B cell (primary cell): ENCODE results near the gene SERPINE1. TPM values are rescaled to one million over a fixed set of nuclear protein-coding genes. Genes with fewer than 3 reads are reported as not detected.
"Not testable (repeated sequence)": the region's sequence is repeated elsewhere in the genome, so short reads cannot be mapped to it uniquely, and the experiment has no call there.

Experiments used
- ATAC-seq: fragments of 200-7000 bp; cut with Tn5 transposase; one replicate; pipeline ENCODE4 v1.10.0; 2021; ENCODE audit warnings: low read depth, mild to moderate bottlenecking, moderate number of reproducible peaks, moderate library complexity
- CTCF ChIA-PET: fragments of 350-600 bp; sonication (Branson Sonifier 250); formaldehyde crosslinking; loops from one replicate; lab custom pipeline; 2021; ENCODE audit warnings: antibody characterized with exemption, inconsistent platforms; lab: Charles Lee
- POLR2A ChIA-PET: fragments of 350-600 bp; sonication (Branson Sonifier 250); formaldehyde crosslinking; loops from one replicate; lab custom pipeline; 2021; ENCODE audit warnings: antibody characterized with exemption; lab: Charles Lee
- DNase-seq: peaks from one replicate; pipeline ENCODE4 v3.0.0; 2013
- H2AFZ ChIP-seq: 2 replicates; pipeline ENCODE4 v1.6.1; 2012; ENCODE audit warnings: mild to moderate bottlenecking, low read depth, low read length; ENCODE audit not compliant: insufficient read depth, poor library complexity, severe bottlenecking
- H3K27ac ChIP-seq, 2 donors: 1 replicate in 1 of 2; 2 replicates in 1 of 2; pipeline ENCODE4 v1.5.1; 2012 to 2013; ENCODE audit warnings: low read length in 2 of 2, mild to moderate bottlenecking in 2 of 2, moderate library complexity in 1 of 2
- H3K27me3 ChIP-seq, 4 experiments: fragments of 200-600 bp in 1 of 4; sonication (generic) in 1 of 4; replicated peaks in 1 of 4; 1 replicate in 2 of 4; 2 replicates in 2 of 4; pipeline versions ENCODE4 v1.6.1 to v1.7.0; 2013 to 2016; ENCODE audit warnings: low read length in 3 of 4, mild to moderate bottlenecking in 2 of 4, mixed read lengths in 1 of 4, moderate library complexity in 1 of 4; ENCODE audit not compliant: insufficient read depth in 4 of 4, control insufficient read depth in 3 of 4; ENCODE audit errors: control extremely low read depth in 1 of 4
- H3K36me3 ChIP-seq, 2 experiments: replicated peaks in 1 of 2; 1 replicate in 1 of 2; 2 replicates in 1 of 2; pipeline versions ENCODE4 v1.6.1 to v1.7.1; 2013; ENCODE audit warnings: low read length in 1 of 2; ENCODE audit not compliant: insufficient read depth in 2 of 2, control insufficient read depth in 1 of 2; ENCODE audit errors: control extremely low read depth in 1 of 2, extremely low read depth in 1 of 2
- H3K4me1 ChIP-seq, 2 donors: fragments of 200-600 bp in 1 of 2; sonication (generic) in 1 of 2; 1 replicate in 1 of 2; 2 replicates in 1 of 2; pipeline versions ENCODE4 v1.5.1 to v1.6.1; 2013 to 2017; ENCODE audit warnings: low read length in 2 of 2; ENCODE audit not compliant: control insufficient read depth in 2 of 2, insufficient read depth in 2 of 2
- H3K4me2 ChIP-seq: replicated peaks from 2 replicates; pipeline ENCODE3; 2012; ENCODE audit warnings: mild to moderate bottlenecking, low read depth, low read length; ENCODE audit not compliant: poor library complexity, severe bottlenecking
- H3K4me3 ChIP-seq, 5 experiments: fragments of 200-600 bp in 1 of 5; sonication (generic) in 1 of 5; 1 replicate in 3 of 5; 2 replicates in 2 of 5; pipeline versions ENCODE4 v1.5.1 to v1.7.0; 2011 to 2016; ENCODE audit warnings: low read length in 4 of 5, mild to moderate bottlenecking in 4 of 5, low read depth in 2 of 5, control low read depth in 1 of 5, moderate library complexity in 1 of 5; ENCODE audit not compliant: insufficient read depth in 1 of 5; ENCODE audit errors: control extremely low read depth in 1 of 5, extremely low read depth in 1 of 5
- H3K79me2 ChIP-seq: fragments of 200-600 bp; sonication (generic); one replicate; pipeline ENCODE4 v1.6.0; 2016; ENCODE audit warnings: low read length; ENCODE audit not compliant: control insufficient read depth, insufficient read depth
- H3K9ac ChIP-seq: fragments of 200-600 bp; sonication (generic); 2 replicates; pipeline ENCODE4 v1.6.1; 2017; ENCODE audit warnings: mild to moderate bottlenecking, low read length, moderate library complexity
- H3K9me3 ChIP-seq, 3 donors: one replicate each; pipeline versions ENCODE4 v1.6.1 to v1.7.1; 2013; ENCODE audit warnings: low read length in 2 of 3; ENCODE audit not compliant: control insufficient read depth in 2 of 3, insufficient read depth in 1 of 3; ENCODE audit errors: control extremely low read depth in 1 of 3
- H4K20me1 ChIP-seq: 2 replicates; pipeline ENCODE4 v1.6.0; 2012; ENCODE audit warnings: mild to moderate bottlenecking, low read length; ENCODE audit not compliant: insufficient read depth, control insufficient read depth, poor library complexity, severe bottlenecking
- H3K27ac Mint-ChIP-seq: one replicate; pipeline ENCODE4 v1.8.0; 2021; ENCODE audit warnings: mixed read lengths
- H3K27me3 Mint-ChIP-seq: one replicate; pipeline ENCODE4 v1.8.0; 2021; ENCODE audit warnings: mixed read lengths
- H3K4me1 Mint-ChIP-seq: one replicate; pipeline ENCODE4 v1.8.0; 2021; ENCODE audit warnings: mixed read lengths
- H3K4me3 Mint-ChIP-seq: one replicate; pipeline ENCODE4 v1.8.0; 2021; ENCODE audit warnings: mixed read lengths
- H3K9me3 Mint-ChIP-seq: one replicate; pipeline ENCODE4 v1.8.0; 2022; ENCODE audit warnings: mixed read lengths; ENCODE audit not compliant: insufficient read depth
- CTCF ChIP-seq: fragments of 200-600 bp; IDR thresholded peaks from one replicate; pipeline ENCODE4 v1.8.0; 2022; ENCODE audit warnings: antibody characterized with exemption, mild to moderate bottlenecking
- EZH2 ChIP-seq: IDR thresholded peaks from 2 replicates; pipeline ENCODE4 v1.6.1; 2012; ENCODE audit warnings: borderline replicate concordance, low read depth, mild to moderate bottlenecking, moderate library complexity, low read length; ENCODE audit not compliant: insufficient read depth, poor library complexity, severe bottlenecking
- WGBS: methylation state at CpG from one replicate; pipeline ENCODE4 v1.1.5; 2013; ENCODE audit warnings: missing lambda C conversion rate; ENCODE audit not compliant: insufficient coverage; 5-methylcytosine and 5-hydroxymethylcytosine counted together
- intact Hi-C: fragments of 100-400 bp; cut with micrococcal nuclease; formaldehyde crosslinking; loops from one replicate; pipeline ENCODE4 v1.10.0; 2022
- polyA plus RNA-seq: library from polyadenylated mRNA; depleted of rRNA; stranded (reverse); fragments of >200 nt; gene quantifications from 2 replicates; pipeline ENCODE4 v1.2.3, GENCODE V29; 2012
- total RNA-seq, 2 donors: library from RNA; stranded (reverse); fragments of 120-200 nt in 1 of 2; gene quantifications; 1 replicate in 1 of 2; 2 replicates in 1 of 2; pipeline versions ENCODE4 v1.2.3 to v1.2.4, GENCODE V29; 2013 to 2022

Gene SERPINE1
- total and polyA plus RNA-seq, 2 donors (not counting 1 experiment from before 2014, with no cell fraction given): 0.07 to 0.09 TPM

GRCh38 chr7:101111261-101111660 lies 15.6 kb upstream of the SERPINE1 start:
- Histone ChIP-seq H4K20me1 (no peaks in the 10 kb centered on the region), H3K9me3 (peaks cover 0 to 3% (median 0%) of the 10 kb centered on the region in 3 donors), H3K27ac (no peak overlapping the region), H3K27me3 (no peaks in the 10 kb centered on the region), H3K4me3 (no peak overlapping the region), H3K4me1 (no peaks in the 10 kb centered on the region), H3K4me2 (no peak overlapping the region), H3K9ac (no peak overlapping the region), H3K36me3 (no peaks in the 10 kb centered on the region), H2AFZ (no peak overlapping the region), H3K79me2 (no peaks in the 10 kb centered on the region)
- TF ChIP-seq EZH2 (no peak), CTCF (no peak)
- DNase-seq (no peak), ATAC-seq (no peak)
- ChIA-PET CTCF (interaction anchor here (1.2 kb wide), 1 partner anchor 81 kb away, joined by 3 read pairs; no protein-coding TSS in a partner anchor), POLR2A (no interaction called here)
- no peaks in the 10 kb centered on the region for H3K9me3 Mint-ChIP-seq
- H3K27me3 Mint-ChIP-seq: peaks cover 15% of the 10 kb centered on the region
- H3K27ac Mint-ChIP-seq: no peak overlapping the region
- intact Hi-C loops: no loop called here
- H3K4me1 Mint-ChIP-seq: no peaks in the 10 kb centered on the region
- 100% methylated on average over 4 of the region's 5 CpGs for WGBS
- no peak overlapping the region for H3K4me3 Mint-ChIP-seq

- 85% methylated on average over 10 of the region's 11 CpGs for WGBS
- Histone ChIP-seq H4K20me1 (no peaks in the 10 kb centered on the region), H2AFZ (no peak overlapping the region), H3K27ac (no peak overlapping the region), H3K27me3 (no peaks in the 10 kb centered on the region), H3K9me3 (peaks cover 0 to 3% (median 0%) of the 10 kb centered on the region in 3 donors), H3K4me2 (no peak overlapping the region), H3K4me3 (no peak overlapping the region), H3K79me2 (no peaks in the 10 kb centered on the region), H3K4me1 (no peaks in the 10 kb centered on the region), H3K9ac (no peak overlapping the region), H3K36me3 (no peaks in the 10 kb centered on the region)
- intact Hi-C loops: no loop called here
- peaks cover 14% of the 10 kb centered on the region for H3K27me3 Mint-ChIP-seq
- no peaks in the 10 kb centered on the region for H3K9me3 Mint-ChIP-seq
- no peak overlapping the region for H3K4me3 Mint-ChIP-seq
- no peak for TF ChIP-seq CTCF
- TF ChIP-seq EZH2: no peak
- no peak overlapping the region for H3K27ac Mint-ChIP-seq
- ChIA-PET CTCF (interaction anchor here (1.2 kb wide), 1 partner anchor 80 kb away, joined by 3 read pairs; no protein-coding TSS in a partner anchor), POLR2A (no interaction called here)
- DNase-seq (no peak), ATAC-seq (no peak)
- no peaks in the 10 kb centered on the region for H3K4me1 Mint-ChIP-seq
Observed at GRCh38 chr7:101112233-101112632, 14.7 kb upstream of the SERPINE1 start.

- peaks cover 13% of the 10 kb centered on the region for H3K27me3 Mint-ChIP-seq
- H3K9me3 Mint-ChIP-seq, H3K4me2 ChIP-seq, H3K4me1 Mint-ChIP-seq, H3K27me3 ChIP-seq, H3K36me3 ChIP-seq, H3K27ac ChIP-seq, ATAC-seq, H4K20me1 ChIP-seq, H3K27ac Mint-ChIP-seq, DNase-seq, H3K9ac ChIP-seq, CTCF ChIA-PET, POLR2A ChIA-PET, H3K4me1 ChIP-seq, H3K4me3 ChIP-seq, H3K79me2 ChIP-seq, H3K9me3 ChIP-seq, H2AFZ ChIP-seq, intact Hi-C loops, H3K4me3 Mint-ChIP-seq: not testable (repeated sequence)
- WGBS: 100% methylated on average over 2 of the region's 7 CpGs
Observed at GRCh38 chr7:101113140-101113539, 13.8 kb upstream of the SERPINE1 start.
